A673 (cell line): ENCODE measurements around the gene CBLB.

ENCODE experiments used
- EZH2 ChIP-seq: fragments of 200-600 bp; sonication (generic); IDR thresholded peaks from 2 replicates; pipeline ENCODE4 v1.6.1; 2017; ENCODE audit warnings: borderline replicate concordance, low read depth, mild to moderate bottlenecking, mixed read lengths, antibody characterized with exemption, low read length; ENCODE audit not compliant: poor library complexity, severe bottlenecking
- TF ChIP-seq, protein P1 (sequence below): fragments of 300-800, 200-600 bp; sonication (generic); conservative IDR thresholded peaks from 2 replicates; pipeline ENCODE4 v1.5.1; 2017; ENCODE audit warnings: low read depth, mild to moderate bottlenecking, antibody characterized with exemption, low read length, moderate library complexity, mixed read lengths

GRCh38 chr3:105767216-105767615, 101.6 kb downstream of the CBLB start:
- TF ChIP-seq, protein P1, sequence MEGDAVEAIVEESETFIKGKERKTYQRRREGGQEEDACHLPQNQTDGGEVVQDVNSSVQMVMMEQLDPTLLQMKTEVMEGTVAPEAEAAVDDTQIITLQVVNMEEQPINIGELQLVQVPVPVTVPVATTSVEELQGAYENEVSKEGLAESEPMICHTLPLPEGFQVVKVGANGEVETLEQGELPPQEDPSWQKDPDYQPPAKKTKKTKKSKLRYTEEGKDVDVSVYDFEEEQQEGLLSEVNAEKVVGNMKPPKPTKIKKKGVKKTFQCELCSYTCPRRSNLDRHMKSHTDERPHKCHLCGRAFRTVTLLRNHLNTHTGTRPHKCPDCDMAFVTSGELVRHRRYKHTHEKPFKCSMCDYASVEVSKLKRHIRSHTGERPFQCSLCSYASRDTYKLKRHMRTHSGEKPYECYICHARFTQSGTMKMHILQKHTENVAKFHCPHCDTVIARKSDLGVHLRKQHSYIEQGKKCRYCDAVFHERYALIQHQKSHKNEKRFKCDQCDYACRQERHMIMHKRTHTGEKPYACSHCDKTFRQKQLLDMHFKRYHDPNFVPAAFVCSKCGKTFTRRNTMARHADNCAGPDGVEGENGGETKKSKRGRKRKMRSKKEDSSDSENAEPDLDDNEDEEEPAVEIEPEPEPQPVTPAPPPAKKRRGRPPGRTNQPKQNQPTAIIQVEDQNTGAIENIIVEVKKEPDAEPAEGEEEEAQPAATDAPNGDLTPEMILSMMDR = no peak
- TF ChIP-seq EZH2 = no peak
